KOPT-K1 (cell line): ENCODE measurements around the gene ZNF324B.
"Not testable (repeated sequence)": the region's sequence is repeated elsewhere in the genome, so short reads cannot be mapped to it uniquely, and the experiment has no call there.

ENCODE experiments used
- H3K27ac ChIP-seq: fragments of 200-600 bp; sonication (generic); 2 replicates; pipeline ENCODE4 v1.5.1; 2016; ENCODE audit warnings: antibody characterized with exemption, mild to moderate bottlenecking, low read depth, low read length; ENCODE audit not compliant: poor library complexity, severe bottlenecking
- H3K36me3 ChIP-seq: fragments of 200-600 bp; sonication (generic); 2 replicates; pipeline ENCODE4 v1.5.1; 2017; ENCODE audit warnings: antibody characterized with exemption, mild to moderate bottlenecking, low read length, moderate library complexity; ENCODE audit not compliant: insufficient read depth
- H3K9me3 ChIP-seq: fragments of 200-600 bp; sonication (generic); 2 replicates; pipeline ENCODE4 v1.5.1; 2017; ENCODE audit warnings: antibody characterized with exemption, low read length, mild to moderate bottlenecking; ENCODE audit not compliant: insufficient read depth, poor library complexity, severe bottlenecking

The ZNF324B gene

GRCh38 chr19:58439576-58440554, 11.6 kb upstream of the ZNF324B start, which contains the start of gene ZNF132:
TSS of gene ZNF132 (minus strand) at chr19:58440153. CDS start at chr19:58439821, 332 bp downstream.
- peaks cover 35% of the 10 kb centered on the region for H3K9me3 ChIP-seq
- no peak within 1 kb of the TSS for H3K27ac ChIP-seq
- no peaks in the 10 kb centered on the region for H3K36me3 ChIP-seq

GRCh38 chr19:58440556-58440955, 10.9 kb upstream of the ZNF324B start:
- Histone ChIP-seq H3K27ac (no peak overlapping the region), H3K36me3 (no peaks in the 10 kb centered on the region), H3K9me3 (peaks cover 30% of the 10 kb centered on the region)

- H3K9me3 ChIP-seq: peaks cover 43% of the 10 kb centered on the region
- not testable (repeated sequence) for H3K36me3 ChIP-seq, H3K27ac ChIP-seq
These were observed 8.4 kb upstream of the ZNF324B start for GRCh38 chr19:58442986-58443385.

GRCh38 chr19:58448860-58449259, 2.6 kb upstream of the ZNF324B start:
- not testable (repeated sequence) for H3K36me3 ChIP-seq, H3K27ac ChIP-seq
- peaks cover 40% of the 10 kb centered on the region for H3K9me3 ChIP-seq

GRCh38 chr19:58449980-58450379, 1.4 kb upstream of the ZNF324B start:
- H3K27ac ChIP-seq: not testable (repeated sequence)
- Histone ChIP-seq H3K36me3 (peaks cover 12% of the 10 kb centered on the region), H3K9me3 (peaks cover 40% of the 10 kb centered on the region)

GRCh38 chr19:58450856-58451357, 515 bp upstream of the ZNF324B start:
- Histone ChIP-seq H3K9me3 (peaks cover 40% of the 10 kb centered on the region), H3K27ac (no peak overlapping the region), H3K36me3 (peaks cover 12% of the 10 kb centered on the region)

- Histone ChIP-seq H3K9me3 (peaks cover 20% of the 10 kb centered on the region), H3K36me3 (peaks cover 29% of the 10 kb centered on the region)
These were observed 2.3 kb downstream of the ZNF324B start for GRCh38 chr19:58453743-58454142.

GRCh38 chr19:58455306-58455705, 3.9 kb downstream of the ZNF324B start:
- H3K27ac ChIP-seq: no peak overlapping the region
- peaks cover 5% of the 10 kb centered on the region for H3K9me3 ChIP-seq
- H3K36me3 ChIP-seq: peaks cover 29% of the 10 kb centered on the region

More at GRCh38 chr19:58453743-58454142, 2.3 kb downstream of the ZNF324B start:
- no peak overlapping the region for H3K27ac ChIP-seq

GRCh38 chr19:58456111-58456510, 4.7 kb downstream of the ZNF324B start:
- Histone ChIP-seq H3K9me3 (no peaks in the 10 kb centered on the region), H3K36me3 (peaks cover 29% of the 10 kb centered on the region), H3K27ac (no peak overlapping the region)

GRCh38 chr19:58460039-58460438, 8.6 kb downstream of the ZNF324B start:
- no peak overlapping the region for H3K27ac ChIP-seq
- peaks cover 17% of the 10 kb centered on the region; the same call in 1 of the 2 replicates for H3K36me3 ChIP-seq
- H3K9me3 ChIP-seq: no peaks in the 10 kb centered on the region

GRCh38 chr19:58466089-58466759, 14.8 kb downstream of the ZNF324B start:
- Histone ChIP-seq H3K27ac (peak overlapping the region; percentile 62), H3K36me3 (peaks cover 22% of the 10 kb centered on the region; the same call in 1 of the 2 replicates), H3K9me3 (no peaks in the 10 kb centered on the region)

- Histone ChIP-seq H3K27ac (peak within 1 kb of the TSS; percentile 62), H3K36me3 (peaks cover 27% of the 10 kb centered on the region; the same call in 1 of the 2 replicates), H3K9me3 (no peaks in the 10 kb centered on the region)
These were observed 15.6 kb downstream of the ZNF324B start, which contains the start of gene ZNF324 for GRCh38 chr19:58466760-58467589. TSS of gene ZNF324 (plus strand) at chr19:58467080. CDS start at chr19:58469186, 2,106 bp downstream.

- Histone ChIP-seq H3K36me3 (peaks cover 41% of the 10 kb centered on the region), H3K9me3 (no peaks in the 10 kb centered on the region), H3K27ac (peak overlapping the region; percentile 13)
These were observed 16.9 kb downstream of the ZNF324B start for GRCh38 chr19:58468216-58468839.
